ENCODE measurements around the gene APOL4. TPM values are rescaled to one million over a fixed set of nuclear protein-coding genes. Genes with fewer than 3 reads are reported as not detected.
A peak's percentile ranks its signal among the peaks of the same experiment; 100 is the strongest.

The APOL4 gene
- polyA plus RNA-seq, 1 donor (not counting 4 experiments of a cell fraction or from before 2014, with no cell fraction given): 0.08 TPM

DNA sequence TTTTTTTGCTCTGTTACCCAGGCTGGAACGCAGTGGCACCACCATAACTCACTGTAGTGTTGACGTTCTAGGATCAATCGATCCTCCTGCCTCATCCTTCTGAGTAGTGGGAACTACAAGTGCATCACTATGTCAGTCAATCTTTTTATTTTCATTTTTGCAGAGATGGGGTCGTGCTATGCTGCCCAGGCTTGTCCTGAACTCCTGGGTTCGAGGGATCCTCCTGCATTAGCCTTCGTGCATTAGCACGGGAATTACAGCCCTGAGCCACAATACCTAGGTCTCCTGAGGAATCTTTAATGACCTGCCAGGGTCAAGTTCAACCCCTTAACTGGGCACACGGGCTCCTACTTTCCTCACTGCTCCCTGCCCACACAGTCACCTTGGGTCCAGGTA, 45.5 kb downstream of the APOL4 start:
- no peaks in the 10 kb centered on the region for H3K27me3 ChIP-seq (ENCODE audit: control insufficient read depth, extremely low read depth, insufficient read depth, low read length)
- TF ChIP-seq EZH2 (IDR thresholded peaks at IDR 0.05; ENCODE audit: low read length): no peak
- TF ChIP-seq, protein P1, sequence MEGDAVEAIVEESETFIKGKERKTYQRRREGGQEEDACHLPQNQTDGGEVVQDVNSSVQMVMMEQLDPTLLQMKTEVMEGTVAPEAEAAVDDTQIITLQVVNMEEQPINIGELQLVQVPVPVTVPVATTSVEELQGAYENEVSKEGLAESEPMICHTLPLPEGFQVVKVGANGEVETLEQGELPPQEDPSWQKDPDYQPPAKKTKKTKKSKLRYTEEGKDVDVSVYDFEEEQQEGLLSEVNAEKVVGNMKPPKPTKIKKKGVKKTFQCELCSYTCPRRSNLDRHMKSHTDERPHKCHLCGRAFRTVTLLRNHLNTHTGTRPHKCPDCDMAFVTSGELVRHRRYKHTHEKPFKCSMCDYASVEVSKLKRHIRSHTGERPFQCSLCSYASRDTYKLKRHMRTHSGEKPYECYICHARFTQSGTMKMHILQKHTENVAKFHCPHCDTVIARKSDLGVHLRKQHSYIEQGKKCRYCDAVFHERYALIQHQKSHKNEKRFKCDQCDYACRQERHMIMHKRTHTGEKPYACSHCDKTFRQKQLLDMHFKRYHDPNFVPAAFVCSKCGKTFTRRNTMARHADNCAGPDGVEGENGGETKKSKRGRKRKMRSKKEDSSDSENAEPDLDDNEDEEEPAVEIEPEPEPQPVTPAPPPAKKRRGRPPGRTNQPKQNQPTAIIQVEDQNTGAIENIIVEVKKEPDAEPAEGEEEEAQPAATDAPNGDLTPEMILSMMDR (optimal IDR thresholded peaks at IDR 0.05 in 1 of 3, IDR thresholded peaks at IDR 0.05 in 1 of 3, conservative IDR thresholded peaks at IDR 0.05 in 1 of 3; ENCODE audit: extremely low read depth in 1 of 3, insufficient read depth in 2 of 3, low read length in 3 of 3): no peak
- H2AFZ ChIP-seq (ENCODE audit: control insufficient read depth, low read length): peak overlapping the region; percentile 93
- no peaks in the 10 kb centered on the region for H3K9me1 ChIP-seq (ENCODE audit: control insufficient read depth, extremely low read depth, insufficient read depth, low read length)
- H3K4me3 ChIP-seq (ENCODE audit: control insufficient read depth in 2 of 3, extremely low read depth in 1 of 3, insufficient read depth in 2 of 3, low read depth in 1 of 3, low read length in 3 of 3): no peak overlapping the region
- H3K9me3 ChIP-seq (ENCODE audit: control insufficient read depth, low read depth, low read length): no peaks in the 10 kb centered on the region
- peak overlapping the region; percentile 85 for H3K4me2 ChIP-seq (ENCODE audit: control insufficient read depth, extremely low read depth, insufficient read depth, low read depth, low read length)
- no peaks in the 10 kb centered on the region for H4K20me1 ChIP-seq (ENCODE audit: control insufficient read depth, extremely low read depth, insufficient read depth, low read length)
- H3K27ac ChIP-seq (ENCODE audit: control insufficient read depth, insufficient read depth, low read length): no peak overlapping the region
- dilution Hi-C loops (cut with MboI; ENCODE audit: extremely low pct_ligation_motif_present, low sequenced_read_pairs): no loop called here
- H3K9ac ChIP-seq (ENCODE audit: control insufficient read depth, extremely low read depth, insufficient read depth, low read length): peak overlapping the region; percentile 64
- no peaks in the 10 kb centered on the region for H3K36me3 ChIP-seq (ENCODE audit: control insufficient read depth in 2 of 2, extremely low read depth in 1 of 2, insufficient read depth in 2 of 2, low read length in 2 of 2)
- no peaks in the 10 kb centered on the region for H3K79me2 ChIP-seq (ENCODE audit: control insufficient read depth, insufficient read depth, low read length)
- peaks cover 8% of the 10 kb centered on the region for H3K4me1 ChIP-seq (ENCODE audit: control insufficient read depth, extremely low read depth, insufficient read depth, low read length)
- FAIRE-seq: no peak
- no peak for DNase-seq (ENCODE audit: low read depth, low spot score)

DNA sequence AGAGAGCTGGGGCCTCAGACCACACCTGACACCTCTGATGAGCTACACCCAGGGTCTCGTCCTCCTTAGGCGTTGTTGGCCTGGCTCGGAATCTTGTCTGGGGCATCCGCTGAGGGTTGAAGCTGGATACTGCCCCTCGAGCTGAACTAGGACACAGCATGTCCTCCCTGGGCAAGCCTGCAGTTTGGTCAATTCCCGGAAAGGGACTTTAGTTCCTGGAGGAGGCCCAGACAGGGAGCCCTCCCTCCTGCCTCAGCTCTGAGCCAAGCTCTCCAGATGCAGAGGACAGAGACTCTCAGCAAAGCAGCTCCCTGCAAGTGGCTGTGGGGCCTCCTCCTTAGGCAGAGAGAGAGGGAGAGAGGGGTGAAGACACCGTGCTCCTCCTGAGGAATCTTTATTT, 45.9 kb downstream of the APOL4 start:
- no peak overlapping the region for H3K27ac ChIP-seq (ENCODE audit: control insufficient read depth, insufficient read depth, low read length)
- no peaks in the 10 kb centered on the region for H3K9me1 ChIP-seq (ENCODE audit: control insufficient read depth, extremely low read depth, insufficient read depth, low read length)
- FAIRE-seq: no peak
- H3K9me3 ChIP-seq (ENCODE audit: control insufficient read depth, low read depth, low read length): no peaks in the 10 kb centered on the region
- H3K36me3 ChIP-seq (ENCODE audit: control insufficient read depth in 2 of 2, extremely low read depth in 1 of 2, insufficient read depth in 2 of 2, low read length in 2 of 2): no peaks in the 10 kb centered on the region
- dilution Hi-C loops (cut with MboI; ENCODE audit: extremely low pct_ligation_motif_present, low sequenced_read_pairs): no loop called here
- no peak overlapping the region for H2AFZ ChIP-seq (ENCODE audit: control insufficient read depth, low read length)
- no peak overlapping the region for H3K9ac ChIP-seq (ENCODE audit: control insufficient read depth, extremely low read depth, insufficient read depth, low read length)
- H3K79me2 ChIP-seq (ENCODE audit: control insufficient read depth, insufficient read depth, low read length): no peaks in the 10 kb centered on the region
- no peak overlapping the region for H3K4me3 ChIP-seq (ENCODE audit: control insufficient read depth in 2 of 3, extremely low read depth in 1 of 3, insufficient read depth in 2 of 3, low read depth in 1 of 3, low read length in 3 of 3)
- no peaks in the 10 kb centered on the region for H4K20me1 ChIP-seq (ENCODE audit: control insufficient read depth, extremely low read depth, insufficient read depth, low read length)
- H3K27me3 ChIP-seq (ENCODE audit: control insufficient read depth, extremely low read depth, insufficient read depth, low read length): no peaks in the 10 kb centered on the region
- no peak overlapping the region for H3K4me2 ChIP-seq (ENCODE audit: control insufficient read depth, extremely low read depth, insufficient read depth, low read depth, low read length)
- TF ChIP-seq, protein P1 (optimal IDR thresholded peaks at IDR 0.05 in 1 of 3, IDR thresholded peaks at IDR 0.05 in 1 of 3, conservative IDR thresholded peaks at IDR 0.05 in 1 of 3; ENCODE audit: extremely low read depth in 1 of 3, insufficient read depth in 2 of 3, low read length in 3 of 3): no peak
- TF ChIP-seq EZH2 (IDR thresholded peaks at IDR 0.05; ENCODE audit: low read length): no peak
- peaks cover 7% of the 10 kb centered on the region for H3K4me1 ChIP-seq (ENCODE audit: control insufficient read depth, extremely low read depth, insufficient read depth, low read length)
- DNase-seq (ENCODE audit: low read depth, low spot score): no peak

Data from keratinocyte (primary cell).